Panc1 (cell line): ENCODE results near the gene CXCR2. TPM values are rescaled to one million over a fixed set of nuclear protein-coding genes. Genes with fewer than 3 reads are reported as not detected.

ENCODE experiments used
- ATAC-seq: fragments of 200-7000 bp; cut with Tn5 transposase; 2 replicates; pipeline ENCODE4 v1.9.1; 2020; ENCODE audit warnings: mild to moderate bottlenecking, moderate library complexity
- BruUV-seq: library from RNA; stranded (reverse); fragments of 400-500 nt; replicated peaks from 2 replicates; lab custom pipeline; 2021; lab: Mats Ljungman, UMichigan
- CTCF ChIA-PET: fragments of 300-600 bp; sonication (Branson Sonifier 250); formaldehyde crosslinking; loops from one replicate; lab custom pipeline; 2022; ENCODE audit warnings: antibody characterized with exemption; lab: Charles Lee
- POLR2A ChIA-PET: fragments of 300-600 bp; sonication (Branson Sonifier 250); formaldehyde crosslinking; loops from one replicate; lab custom pipeline; 2022; ENCODE audit warnings: antibody characterized with exemption; lab: Charles Lee
- DNase-seq: peaks from one replicate; pipeline ENCODE4 v3.0.0-alpha.2; 2010; ENCODE audit warnings: low read depth, low spot score
- H3K27ac ChIP-seq: 2 replicates; pipeline ENCODE4 v1.5.1; 2011; ENCODE audit warnings: mild to moderate bottlenecking, low read length, inconsistent platforms
- H3K27me3 ChIP-seq: fragments of 200-500 bp; sonication (Bioruptor generic); 2 replicates; pipeline ENCODE4 v1.6.0; 2014; ENCODE audit warnings: low read length, inconsistent platforms; ENCODE audit not compliant: control insufficient read depth, insufficient read depth
- H3K36me3 ChIP-seq: fragments of 200-500 bp; sonication (Bioruptor generic); 2 replicates; pipeline ENCODE4 v1.5.1; 2014; ENCODE audit warnings: inconsistent platforms, mild to moderate bottlenecking, low read length, moderate library complexity; ENCODE audit not compliant: control insufficient read depth, insufficient read depth
- H3K4me1 ChIP-seq: 2 replicates; pipeline ENCODE4 v1.5.1; 2011; ENCODE audit warnings: inconsistent platforms, mild to moderate bottlenecking, low read length, moderate library complexity; ENCODE audit not compliant: control insufficient read depth, insufficient read depth
- H3K4me3 ChIP-seq, 2 experiments: 2 replicates each; pipeline ENCODE4 v1.5.1; 2011 to 2012; ENCODE audit warnings: low read depth in 2 of 2, low read length in 2 of 2, mild to moderate bottlenecking in 2 of 2, inconsistent platforms in 1 of 2, moderate library complexity in 1 of 2
- H3K9me3 ChIP-seq: fragments of 200-500 bp; sonication (Bioruptor generic); 2 replicates; pipeline ENCODE4 v1.5.1; 2014; ENCODE audit warnings: low read depth, mild to moderate bottlenecking, inconsistent platforms, low read length, moderate library complexity; ENCODE audit not compliant: control insufficient read depth, insufficient read depth
- POLR2AphosphoS5 ChIP-seq: IDR thresholded peaks from 2 replicates; pipeline ENCODE4 v1.6.1; 2012; ENCODE audit warnings: mild to moderate bottlenecking, low read depth, low read length, moderate library complexity
- SIN3A ChIP-seq: IDR thresholded peaks from 2 replicates; pipeline ENCODE4 v1.6.1; 2012; ENCODE audit warnings: low read depth, mild to moderate bottlenecking, low read length, moderate library complexity, borderline replicate concordance; ENCODE audit not compliant: insufficient read depth
- TCF7L2 ChIP-seq: IDR thresholded peaks from 2 replicates; pipeline ENCODE4 v1.6.1; 2011; ENCODE audit warnings: mild to moderate bottlenecking, low read depth, low read length, inconsistent platforms
- in situ Hi-C: cut with HindIII; loops from 2 replicates; pipeline ENCODE4 v1.10.0; 2016; ENCODE audit warnings: low sequenced_read_pairs, low pct_unique_long_range_greater_than_20kb
- intact Hi-C: fragments of 100-400 bp; cut with micrococcal nuclease; formaldehyde crosslinking; loops from one replicate; pipeline ENCODE4 v1.10.0; 2022; ENCODE audit not compliant: unreplicated experiment
- total RNA-seq: library from RNA; stranded (reverse); gene quantifications from one replicate; pipeline ENCODE4 v1.2.1, GENCODE V29; 2021; ENCODE audit not compliant: unreplicated experiment
- TF ChIP-seq, protein P1 (sequence below): fragments of 450-650 bp; IDR thresholded peaks from 2 replicates; pipeline ENCODE4 v1.5.1; 2017; ENCODE audit warnings: mild to moderate bottlenecking
- TF ChIP-seq, protein P2 (sequence below), 2 experiments: IDR thresholded peaks; 2 replicates each; pipeline ENCODE4 v1.6.1; 2011 to 2012; ENCODE audit warnings: low read depth in 2 of 2, control low read depth in 1 of 2, low read length in 1 of 2, mild to moderate bottlenecking in 1 of 2, moderate library complexity in 1 of 2; ENCODE audit not compliant: insufficient read depth in 1 of 2

Gene CXCR2
- total RNA-seq, 1 experiment from 2014 or later = not detected

DNA sequence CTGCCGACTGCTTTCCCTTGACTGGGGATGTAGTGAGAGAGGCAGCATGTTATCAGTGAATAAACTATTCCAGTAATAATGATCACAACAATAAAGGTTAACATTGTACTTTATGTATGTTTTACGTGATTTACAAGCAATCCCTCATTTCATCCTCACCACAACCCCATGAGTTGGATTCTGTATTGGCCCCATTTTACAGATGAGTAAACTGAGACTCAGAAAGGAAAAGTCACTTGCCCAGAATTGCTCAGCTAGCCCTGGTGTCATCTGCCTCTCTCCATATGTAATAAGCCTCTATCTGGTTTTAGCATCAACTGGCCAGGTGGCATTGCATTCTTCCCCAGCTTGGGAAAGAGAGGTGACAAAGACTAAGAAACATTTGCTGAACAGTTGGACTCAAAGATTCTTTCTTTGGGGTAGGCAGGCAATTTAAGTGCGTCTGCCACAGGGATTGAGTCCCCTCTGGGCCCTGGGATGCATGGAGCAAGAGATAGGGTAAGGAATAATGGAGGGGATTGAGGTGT lies 2.2 kb downstream of the CXCR2 start:
- DNase-seq (no peak), ATAC-seq (no peak)
- CTCF ChIA-PET = interaction anchor here (0.6 kb wide), 1 partner anchor 337 kb away, joined by 3 read pairs; no protein-coding TSS in a partner anchor
- in situ Hi-C loops = no loop called here
- TF ChIP-seq SIN3A = no peak
- no peak for TF ChIP-seq TCF7L2
- TF ChIP-seq, protein P1, sequence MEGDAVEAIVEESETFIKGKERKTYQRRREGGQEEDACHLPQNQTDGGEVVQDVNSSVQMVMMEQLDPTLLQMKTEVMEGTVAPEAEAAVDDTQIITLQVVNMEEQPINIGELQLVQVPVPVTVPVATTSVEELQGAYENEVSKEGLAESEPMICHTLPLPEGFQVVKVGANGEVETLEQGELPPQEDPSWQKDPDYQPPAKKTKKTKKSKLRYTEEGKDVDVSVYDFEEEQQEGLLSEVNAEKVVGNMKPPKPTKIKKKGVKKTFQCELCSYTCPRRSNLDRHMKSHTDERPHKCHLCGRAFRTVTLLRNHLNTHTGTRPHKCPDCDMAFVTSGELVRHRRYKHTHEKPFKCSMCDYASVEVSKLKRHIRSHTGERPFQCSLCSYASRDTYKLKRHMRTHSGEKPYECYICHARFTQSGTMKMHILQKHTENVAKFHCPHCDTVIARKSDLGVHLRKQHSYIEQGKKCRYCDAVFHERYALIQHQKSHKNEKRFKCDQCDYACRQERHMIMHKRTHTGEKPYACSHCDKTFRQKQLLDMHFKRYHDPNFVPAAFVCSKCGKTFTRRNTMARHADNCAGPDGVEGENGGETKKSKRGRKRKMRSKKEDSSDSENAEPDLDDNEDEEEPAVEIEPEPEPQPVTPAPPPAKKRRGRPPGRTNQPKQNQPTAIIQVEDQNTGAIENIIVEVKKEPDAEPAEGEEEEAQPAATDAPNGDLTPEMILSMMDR = no peak
- TF ChIP-seq, protein P2, sequence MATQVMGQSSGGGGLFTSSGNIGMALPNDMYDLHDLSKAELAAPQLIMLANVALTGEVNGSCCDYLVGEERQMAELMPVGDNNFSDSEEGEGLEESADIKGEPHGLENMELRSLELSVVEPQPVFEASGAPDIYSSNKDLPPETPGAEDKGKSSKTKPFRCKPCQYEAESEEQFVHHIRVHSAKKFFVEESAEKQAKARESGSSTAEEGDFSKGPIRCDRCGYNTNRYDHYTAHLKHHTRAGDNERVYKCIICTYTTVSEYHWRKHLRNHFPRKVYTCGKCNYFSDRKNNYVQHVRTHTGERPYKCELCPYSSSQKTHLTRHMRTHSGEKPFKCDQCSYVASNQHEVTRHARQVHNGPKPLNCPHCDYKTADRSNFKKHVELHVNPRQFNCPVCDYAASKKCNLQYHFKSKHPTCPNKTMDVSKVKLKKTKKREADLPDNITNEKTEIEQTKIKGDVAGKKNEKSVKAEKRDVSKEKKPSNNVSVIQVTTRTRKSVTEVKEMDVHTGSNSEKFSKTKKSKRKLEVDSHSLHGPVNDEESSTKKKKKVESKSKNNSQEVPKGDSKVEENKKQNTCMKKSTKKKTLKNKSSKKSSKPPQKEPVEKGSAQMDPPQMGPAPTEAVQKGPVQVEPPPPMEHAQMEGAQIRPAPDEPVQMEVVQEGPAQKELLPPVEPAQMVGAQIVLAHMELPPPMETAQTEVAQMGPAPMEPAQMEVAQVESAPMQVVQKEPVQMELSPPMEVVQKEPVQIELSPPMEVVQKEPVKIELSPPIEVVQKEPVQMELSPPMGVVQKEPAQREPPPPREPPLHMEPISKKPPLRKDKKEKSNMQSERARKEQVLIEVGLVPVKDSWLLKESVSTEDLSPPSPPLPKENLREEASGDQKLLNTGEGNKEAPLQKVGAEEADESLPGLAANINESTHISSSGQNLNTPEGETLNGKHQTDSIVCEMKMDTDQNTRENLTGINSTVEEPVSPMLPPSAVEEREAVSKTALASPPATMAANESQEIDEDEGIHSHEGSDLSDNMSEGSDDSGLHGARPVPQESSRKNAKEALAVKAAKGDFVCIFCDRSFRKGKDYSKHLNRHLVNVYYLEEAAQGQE (IDR thresholded peaks at IDR 0.05; ENCODE audit: insufficient read depth in 1 of 2, low read depth in 2 of 2, low read length in 1 of 2) = no peak
- TF ChIP-seq POLR2AphosphoS5 = no peak
- intact Hi-C loops = no loop called here
- Histone ChIP-seq H3K27ac (no peak overlapping the region), H3K4me1 (no peaks in the 10 kb centered on the region), H3K9me3 (no peaks in the 10 kb centered on the region), H3K27me3 (0 out of 2 replicates have a peak, but pooled peaks cover 3% of the 10 kb centered on the region), H3K4me3 (no peak overlapping the region), H3K36me3 (no peaks in the 10 kb centered on the region)
- POLR2A ChIA-PET = no interaction called here
- no TSS peak for BruUV-seq

DNA sequence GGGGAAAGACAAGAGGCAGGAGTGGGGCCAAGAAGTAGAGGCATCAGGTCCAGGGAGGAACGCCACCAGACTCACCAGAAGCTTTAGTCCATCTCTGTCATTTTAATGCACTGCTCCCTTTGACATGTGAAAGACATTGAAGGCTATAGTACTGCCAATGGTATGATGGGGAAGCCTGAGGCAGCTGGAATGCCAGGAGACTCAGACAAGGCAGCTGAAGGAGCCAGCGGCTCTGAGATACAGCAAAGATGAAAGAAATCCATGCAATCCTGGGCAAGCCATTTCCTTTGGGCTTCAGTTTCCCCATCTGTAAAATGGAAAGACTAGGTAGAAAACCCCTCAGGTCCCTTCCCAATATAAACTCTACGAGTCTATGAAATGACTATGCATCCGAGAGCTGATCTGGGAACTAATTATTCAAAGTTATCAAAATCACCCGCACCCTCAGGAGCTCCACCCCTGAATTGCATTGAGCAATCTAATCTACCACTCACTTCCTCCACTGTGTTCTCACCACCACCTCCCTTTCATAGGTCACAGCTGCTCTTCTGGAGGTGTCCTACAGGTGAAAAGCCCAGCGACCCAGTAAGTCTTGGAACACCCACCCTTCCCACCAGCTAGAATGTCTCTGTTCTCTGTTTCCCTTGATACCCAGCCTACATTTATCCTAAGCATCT lies 3.1 kb downstream of the CXCR2 start:
- ChIA-PET POLR2A (no interaction called here), CTCF (no interaction called here)
- peak; percentile 13; the same call in 1 of the 2 replicates for ATAC-seq
- Histone ChIP-seq H3K4me3 (no peak overlapping the region), H3K27me3 (0 out of 2 replicates have a peak, but pooled peaks cover 3% of the 10 kb centered on the region), H3K4me1 (no peaks in the 10 kb centered on the region), H3K27ac (no peak overlapping the region), H3K36me3 (no peaks in the 10 kb centered on the region), H3K9me3 (no peaks in the 10 kb centered on the region)
- in situ Hi-C loops (no loop called here), intact Hi-C loops (no loop called here)
- DNase-seq = no peak
- BruUV-seq = no TSS peak
- TF ChIP-seq POLR2AphosphoS5 (no peak), TCF7L2 (no peak), SIN3A (no peak)
- TF ChIP-seq, protein P2 (IDR thresholded peaks at IDR 0.05; ENCODE audit: insufficient read depth in 1 of 2, low read depth in 2 of 2, low read length in 1 of 2) = no peak
- TF ChIP-seq, protein P1 = no peak
